NB4 (cell line): Measurements from ENCODE around the gene EEF1A1.

Experiments
- DNase-seq: peaks from one replicate; pipeline ENCODE4 v3.0.0; 2010; ENCODE audit warnings: low read depth
- H3K4me3 ChIP-seq: one replicate; pipeline ENCODE4 v1.5.1; 2011; ENCODE audit warnings: mild to moderate bottlenecking, low read depth, low read length, moderate library complexity
- CTCF ChIP-seq: IDR thresholded peaks from one replicate; pipeline ENCODE4 v1.5.1; 2012; ENCODE audit warnings: low read depth, low read length
- MAX ChIP-seq: IDR thresholded peaks from 2 replicates; pipeline ENCODE4 v1.6.1; 2011; ENCODE audit warnings: low read depth, low read length
- MYC ChIP-seq: IDR thresholded peaks from 2 replicates; pipeline ENCODE4 v1.6.1; 2011; ENCODE audit warnings: low read depth, low read length
- POLR2A ChIP-seq: IDR thresholded peaks from 2 replicates; pipeline ENCODE4 v1.6.1; 2011; ENCODE audit warnings: mild to moderate bottlenecking; ENCODE audit not compliant: insufficient read length; ENCODE audit errors: extremely low read depth

EEF1A1 gene

GRCh38 chr6:73481969-73482368, 38.9 kb downstream of the EEF1A1 start:
- TF ChIP-seq CTCF (no peak), POLR2A (no peak), MYC (no peak), MAX (no peak)
- no peak overlapping the region for H3K4me3 ChIP-seq
- no peak for DNase-seq

GRCh38 chr6:73477407-73477806, 43.4 kb downstream of the EEF1A1 start:
- TF ChIP-seq MYC (no peak), POLR2A (no peak), CTCF (no peak), MAX (no peak)
- H3K4me3 ChIP-seq, result no peak overlapping the region
- no peak for DNase-seq

- DNase-seq, result no peak
Measured at GRCh38 chr6:73476723-73477122, 44.1 kb downstream of the EEF1A1 start.

GRCh38 chr6:73471686-73472290, 49.0 kb downstream of the EEF1A1 start:
- TF ChIP-seq CTCF (no peak), POLR2A (no peak), MYC (no peak), MAX (no peak)
- no peak overlapping the region for H3K4me3 ChIP-seq
- no peak for DNase-seq

More at GRCh38 chr6:73476723-73477122, 44.1 kb downstream of the EEF1A1 start:
- no peak overlapping the region for H3K4me3 ChIP-seq
- TF ChIP-seq MYC, result no peak
- no peak for TF ChIP-seq MAX
- TF ChIP-seq CTCF, result no peak
- no peak for TF ChIP-seq POLR2A
